Measurements from ENCODE around the gene GLT8D2.

- TF ChIP-seq CTCF (IDR thresholded peaks at IDR 0.05) (no peak), POLR2A (IDR thresholded peaks at IDR 0.05) (no peak), EP300 (IDR thresholded peaks at IDR 0.05) (no peak)
Measured at GRCh38 chr12:104091136-104091535, 41.1 kb upstream of the GLT8D2 start.

Data from ovary (tissue), 3 donors.